AG09319 (cell line): ENCODE data around the gene PCYT1A.
"Not testable (repeated sequence)": the region's sequence is repeated elsewhere in the genome, so short reads cannot be mapped to it uniquely, and the experiment has no call there.

ENCODE experiments used
- DNase-seq: peaks from one replicate; pipeline ENCODE4 v3.0.0-alpha.2; 2010; ENCODE audit warnings: low read depth; ENCODE audit errors: extremely low read depth
- TF ChIP-seq, protein P1 (sequence below): IDR thresholded peaks from 2 replicates; pipeline ENCODE4 v1.5.1; 2011; ENCODE audit warnings: low read depth, mild to moderate bottlenecking, inconsistent platforms, low read length, moderate library complexity

Gene PCYT1A

DNA sequence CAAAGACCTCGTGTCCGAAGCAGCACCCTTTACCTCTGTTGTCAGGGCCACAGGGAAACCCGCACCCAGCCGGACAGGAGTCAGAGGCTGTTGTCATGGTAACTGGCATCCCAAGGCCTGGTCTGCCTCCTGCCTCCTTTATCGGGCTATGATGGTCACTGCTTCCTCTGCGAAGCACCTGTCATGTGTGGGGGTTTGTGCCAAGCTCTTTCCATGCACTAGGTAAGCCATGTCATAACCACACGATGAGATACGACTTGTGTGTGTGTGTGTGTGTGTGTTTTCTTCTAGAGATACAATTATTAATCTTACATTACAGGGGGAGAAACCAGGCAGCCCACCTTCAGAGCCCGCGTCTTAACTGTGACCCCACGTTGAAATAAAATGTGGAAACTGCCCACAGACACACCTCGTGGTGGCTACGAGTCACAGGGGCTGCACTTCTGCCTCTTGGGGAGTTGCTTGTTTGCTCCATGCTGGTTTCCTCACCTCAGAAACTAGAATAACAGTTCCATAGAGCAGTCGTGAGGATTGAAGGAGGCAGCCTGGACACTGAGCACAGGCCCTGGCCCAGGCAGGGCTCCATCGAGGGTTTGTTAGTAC is 94.3 kb downstream of the PCYT1A start:
- DNase-seq, result no peak
- TF ChIP-seq, protein P1, sequence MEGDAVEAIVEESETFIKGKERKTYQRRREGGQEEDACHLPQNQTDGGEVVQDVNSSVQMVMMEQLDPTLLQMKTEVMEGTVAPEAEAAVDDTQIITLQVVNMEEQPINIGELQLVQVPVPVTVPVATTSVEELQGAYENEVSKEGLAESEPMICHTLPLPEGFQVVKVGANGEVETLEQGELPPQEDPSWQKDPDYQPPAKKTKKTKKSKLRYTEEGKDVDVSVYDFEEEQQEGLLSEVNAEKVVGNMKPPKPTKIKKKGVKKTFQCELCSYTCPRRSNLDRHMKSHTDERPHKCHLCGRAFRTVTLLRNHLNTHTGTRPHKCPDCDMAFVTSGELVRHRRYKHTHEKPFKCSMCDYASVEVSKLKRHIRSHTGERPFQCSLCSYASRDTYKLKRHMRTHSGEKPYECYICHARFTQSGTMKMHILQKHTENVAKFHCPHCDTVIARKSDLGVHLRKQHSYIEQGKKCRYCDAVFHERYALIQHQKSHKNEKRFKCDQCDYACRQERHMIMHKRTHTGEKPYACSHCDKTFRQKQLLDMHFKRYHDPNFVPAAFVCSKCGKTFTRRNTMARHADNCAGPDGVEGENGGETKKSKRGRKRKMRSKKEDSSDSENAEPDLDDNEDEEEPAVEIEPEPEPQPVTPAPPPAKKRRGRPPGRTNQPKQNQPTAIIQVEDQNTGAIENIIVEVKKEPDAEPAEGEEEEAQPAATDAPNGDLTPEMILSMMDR, result no peak

DNA sequence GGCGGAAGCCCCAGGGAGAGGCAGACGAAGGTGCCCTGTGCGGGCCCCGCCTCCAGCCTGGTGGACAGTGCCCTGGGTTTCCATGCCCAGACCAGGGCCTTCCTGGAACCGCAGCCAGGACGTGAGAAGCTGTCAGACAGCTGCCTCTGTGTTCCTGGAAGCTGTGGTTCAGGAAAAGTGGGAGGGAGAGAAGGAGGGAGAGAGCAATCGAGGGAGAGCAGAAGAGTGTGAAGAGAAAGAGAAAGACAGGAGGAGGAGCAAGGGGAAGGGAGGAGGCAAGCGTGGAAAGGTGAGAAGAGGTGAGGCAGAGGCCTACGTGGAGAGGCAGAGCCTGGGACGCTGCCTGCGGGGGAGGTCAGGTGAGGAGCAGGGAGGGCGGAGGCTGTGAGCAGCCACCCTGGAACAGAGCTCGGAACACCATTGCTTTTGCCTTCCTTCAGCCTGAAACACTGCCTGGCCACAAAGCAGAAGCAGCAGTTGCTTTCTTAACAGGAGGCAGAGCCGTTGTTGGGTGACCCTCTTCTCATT is 94.9 kb downstream of the PCYT1A start:
- TF ChIP-seq, protein P1, result no peak
- DNase-seq, result no peak

DNA sequence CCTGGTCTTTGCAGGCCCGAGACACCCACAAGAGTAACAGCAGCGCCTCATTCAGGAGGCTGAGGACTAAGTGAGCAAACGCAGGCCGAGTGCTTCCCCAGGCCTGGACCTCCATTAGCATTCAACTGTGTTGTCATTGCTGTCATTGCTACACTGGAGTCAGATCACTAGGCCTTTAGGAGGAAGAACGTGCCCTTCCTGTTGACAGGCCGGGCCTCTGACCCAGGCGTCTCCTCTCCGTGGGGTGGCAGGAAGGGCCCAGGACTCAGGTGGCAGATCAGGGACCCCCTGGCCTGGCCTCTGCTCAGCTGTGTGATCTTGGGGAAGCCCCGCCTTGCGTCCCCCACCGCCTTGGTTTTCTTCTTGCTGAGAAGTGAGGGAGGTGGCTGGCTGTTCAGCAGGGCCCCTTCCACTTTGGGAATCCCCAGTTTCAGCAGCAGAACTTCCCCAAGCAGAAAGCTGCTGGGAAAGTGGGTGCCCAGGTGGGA is 95.4 kb downstream of the PCYT1A start:
- TF ChIP-seq, protein P1, result no peak
- DNase-seq, result no peak

DNA sequence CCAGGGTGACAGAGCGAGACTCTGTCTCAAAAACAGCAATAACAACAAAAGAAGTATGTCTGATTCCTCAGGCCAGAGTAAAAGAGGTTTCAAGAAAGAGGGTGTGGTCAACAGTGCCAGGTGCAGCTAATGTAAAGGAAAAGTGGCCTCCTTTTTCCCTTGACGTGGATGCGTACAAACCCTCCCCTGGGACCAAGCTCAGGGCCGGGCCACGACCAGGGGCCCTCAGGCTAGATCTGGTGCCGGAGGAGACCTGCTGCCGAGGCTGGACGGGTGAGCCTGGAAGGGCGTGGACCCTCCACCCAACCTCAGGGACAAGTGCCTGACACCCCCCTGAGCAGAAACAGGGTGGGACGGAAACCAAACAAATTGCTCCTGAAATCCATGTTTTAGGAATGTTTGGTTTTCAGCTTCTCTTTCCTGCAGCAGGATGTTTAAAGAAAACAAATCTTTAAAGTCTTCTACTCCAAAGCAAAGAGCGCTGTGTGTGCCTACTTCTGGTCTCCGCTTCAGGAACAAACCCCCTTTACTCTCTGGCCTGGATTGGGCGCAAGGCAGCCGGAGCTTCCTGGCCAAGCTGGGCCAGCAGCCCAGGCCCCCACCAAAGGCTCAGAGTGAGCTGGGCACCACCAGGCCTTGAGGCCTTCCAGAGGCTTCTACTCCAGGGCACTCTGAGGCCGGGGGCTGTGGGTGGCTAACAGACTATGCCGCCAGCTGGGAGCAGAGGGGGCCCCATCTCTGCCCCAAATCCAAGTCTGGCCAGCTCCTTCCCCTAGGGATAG is 97.8 kb downstream of the PCYT1A start:
- no peak for DNase-seq
- TF ChIP-seq, protein P1, result no peak

DNA sequence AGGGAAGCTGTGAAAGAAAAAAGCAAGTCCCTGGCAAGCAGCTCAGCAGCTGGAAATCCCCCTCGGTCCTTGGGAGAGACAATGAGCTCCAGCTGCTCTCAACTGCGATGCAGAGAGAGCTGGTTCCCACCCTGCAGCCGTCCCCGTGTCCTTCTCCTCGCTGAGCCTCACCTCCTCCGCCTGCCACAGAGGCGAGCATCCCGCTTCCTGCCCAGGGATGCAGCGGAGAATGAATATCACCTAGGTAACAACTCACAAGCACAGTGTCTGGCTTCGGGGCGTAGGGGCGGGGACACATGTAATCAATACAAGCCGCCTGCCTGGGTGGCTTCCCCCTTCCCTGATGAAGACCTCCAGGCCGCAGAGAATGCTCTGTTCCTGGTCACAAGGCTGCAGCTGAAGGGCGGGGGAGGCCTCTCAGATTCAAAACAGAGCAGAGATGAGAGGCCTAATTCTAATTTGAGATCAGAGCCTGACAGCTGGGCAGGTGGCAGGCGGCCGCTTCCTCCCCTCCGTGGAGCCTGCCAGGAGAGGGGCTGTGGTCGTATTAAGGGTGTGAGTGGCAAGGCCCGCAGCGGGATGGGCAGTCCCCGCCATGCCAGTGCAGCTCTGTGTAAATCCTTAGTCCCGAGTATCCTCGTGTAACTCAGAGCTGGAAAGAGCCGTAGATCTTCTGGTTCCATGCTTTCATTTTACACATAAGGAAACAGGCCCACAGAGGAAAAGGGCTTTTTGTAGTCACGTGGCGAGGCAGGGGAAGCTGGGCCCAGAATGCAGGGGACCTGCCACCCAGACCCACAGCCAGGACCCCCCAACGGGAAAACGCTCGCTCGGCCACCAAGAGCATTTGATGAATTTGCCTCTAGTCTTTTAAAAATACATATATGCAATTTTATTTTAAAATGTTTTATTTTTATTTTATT is 100.6 kb downstream of the PCYT1A start:
- DNase-seq, result no peak
- TF ChIP-seq, protein P1, result no peak

DNA sequence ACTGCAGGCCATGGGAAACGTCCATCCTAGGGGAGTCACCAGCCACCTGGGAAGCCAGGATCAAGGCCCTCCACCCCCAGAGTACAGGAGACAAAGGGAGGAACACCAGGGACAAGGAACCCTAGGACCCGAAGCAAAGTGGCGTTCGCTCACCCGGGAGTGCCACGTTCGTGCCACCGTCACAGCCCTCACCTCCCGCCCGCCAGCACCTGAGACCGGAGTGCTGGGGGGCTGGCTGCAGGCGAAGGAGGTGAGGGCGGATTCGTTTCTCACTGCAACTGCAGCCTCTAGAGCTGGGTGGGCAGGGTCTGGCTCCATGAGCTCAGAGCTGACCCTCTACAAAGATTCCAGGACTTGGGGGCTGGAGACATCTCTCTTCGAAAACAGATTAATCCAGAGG is 102.6 kb downstream of the PCYT1A start:
- DNase-seq, result no peak
- TF ChIP-seq, protein P1, result no peak

DNA sequence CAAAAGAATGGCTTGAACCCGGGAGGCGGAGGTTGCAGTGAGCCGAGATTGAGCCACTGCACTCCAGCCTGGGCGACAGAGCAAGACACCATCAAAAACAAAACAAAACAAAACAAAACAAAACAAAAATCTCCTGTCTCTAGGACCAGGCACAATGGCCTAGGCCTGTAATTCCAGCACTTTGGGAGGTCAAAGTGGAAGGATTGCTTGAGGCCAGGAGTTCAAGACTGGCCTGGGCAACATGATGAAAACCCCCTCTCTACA is 103.4 kb downstream of the PCYT1A start:
- DNase-seq, result not testable (repeated sequence)
